ENCODE measurements around the gene SAP30BP.

- TF ChIP-seq YY1 (IDR thresholded peaks at IDR 0.05; ENCODE audit: low read depth), result no peak
- no peak for TF ChIP-seq MAX (IDR thresholded peaks at IDR 0.05)
- no peak for TF ChIP-seq TCF12 (IDR thresholded peaks at IDR 0.05; ENCODE audit: low read depth)
- TF ChIP-seq RAD21 (IDR thresholded peaks at IDR 0.05; ENCODE audit: low read depth), result no peak
- TF ChIP-seq REST (IDR thresholded peaks at IDR 0.05; ENCODE audit: low read depth), result no peak
- no peak for TF ChIP-seq TAF1 (IDR thresholded peaks at IDR 0.05; ENCODE audit: low read depth)
- TF ChIP-seq USF1 (IDR thresholded peaks at IDR 0.05), result no peak
- TF ChIP-seq EP300 (IDR thresholded peaks at IDR 0.05; ENCODE audit: borderline replicate concordance), result no peak
- no peak for TF ChIP-seq FOXM1 (IDR thresholded peaks at IDR 0.05; ENCODE audit: borderline replicate concordance, low read depth)
- TF ChIP-seq ZBTB7A (IDR thresholded peaks at IDR 0.05; ENCODE audit: low read depth), result no peak
Observed at GRCh38 chr17:75695830-75696271, 28.7 kb downstream of the SAP30BP start.
